Endothelial cell of umbilical vein (primary cell): ENCODE results near the gene PLLP. TPM values are rescaled to one million over a fixed set of nuclear protein-coding genes. Genes with fewer than 3 reads are reported as not detected.

Experiments
- BruUV-seq: library from RNA; stranded (reverse); fragments of 400-500 nt; replicated peaks from 2 replicates; lab custom pipeline; 2021; lab: Mats Ljungman, UMichigan
- CTCF ChIA-PET: fragments of 300-600, 350-600 bp; sonication (Branson Sonifier 250); formaldehyde crosslinking; loops from one replicate; lab custom pipeline; 2021; ENCODE audit warnings: antibody characterized with exemption, inconsistent platforms; lab: Charles Lee
- POLR2A ChIA-PET: fragments of 300-600, 350-600 bp; sonication (Branson Sonifier 250); formaldehyde crosslinking; loops from one replicate; lab custom pipeline; 2021; ENCODE audit warnings: antibody characterized with exemption, inconsistent platforms; lab: Charles Lee
- DNase-seq: peaks from one replicate; pipeline ENCODE4 v3.0.0-alpha.2; 2011; ENCODE audit warnings: low read depth, low spot score
- FAIRE-seq: peaks from 2 replicates; lab custom pipeline; 2011; peaks lifted over from hg19 to GRCh38; lab: Jason Lieb, UNC
- H2AFZ ChIP-seq: 2 replicates; pipeline ENCODE4 v1.6.0; 2012; ENCODE audit warnings: low read depth, low read length, control low read depth, inconsistent platforms
- H3K27ac ChIP-seq: 2 replicates; pipeline ENCODE4 v1.5.1; 2011; ENCODE audit warnings: low read depth, mild to moderate bottlenecking, control low read depth, low read length, moderate library complexity; ENCODE audit not compliant: insufficient read depth
- H3K27me3 ChIP-seq, 2 experiments: 2 replicates each; pipeline versions ENCODE4 v1.6.0 to v1.6.1; 2011; ENCODE audit warnings: low read length in 2 of 2, mixed read lengths in 1 of 2; ENCODE audit not compliant: control insufficient read depth in 2 of 2, insufficient read depth in 2 of 2
- H3K36me3 ChIP-seq, 2 experiments: 2 replicates in 1 of 2; 3 replicates in 1 of 2; pipeline ENCODE4 v1.5.1; 2011; ENCODE audit warnings: low read length in 2 of 2, mild to moderate bottlenecking in 1 of 2, moderate library complexity in 1 of 2; ENCODE audit not compliant: control insufficient read depth in 2 of 2, insufficient read depth in 2 of 2; ENCODE audit errors: extremely low read depth in 1 of 2
- H3K4me1 ChIP-seq: 3 replicates; pipeline ENCODE4 v1.5.1; 2011; ENCODE audit warnings: mild to moderate bottlenecking, low read length; ENCODE audit not compliant: control insufficient read depth, insufficient read depth; ENCODE audit errors: extremely low read depth
- H3K4me2 ChIP-seq: 2 replicates; pipeline ENCODE4 v1.6.1; 2011; ENCODE audit warnings: low read length, control low read depth, mixed read lengths; ENCODE audit not compliant: insufficient read depth
- H3K4me3 ChIP-seq, 3 experiments: fragments of 200-600 bp in 1 of 3; sonication (generic), shearing (Covaris generic) in 1 of 3; replicated peaks in 1 of 3; 2 replicates each; pipeline ENCODE4 v1.5.1; 2011 to 2016; ENCODE audit warnings: control low read depth in 3 of 3, low read length in 3 of 3, mild to moderate bottlenecking in 2 of 3, inconsistent platforms in 1 of 3, low read depth in 1 of 3, moderate library complexity in 1 of 3; ENCODE audit not compliant: insufficient read depth in 1 of 3
- H3K79me2 ChIP-seq: 2 replicates; pipeline ENCODE4 v1.6.0; 2012; ENCODE audit warnings: low read length, inconsistent platforms; ENCODE audit not compliant: control insufficient read depth, insufficient read depth
- H3K9ac ChIP-seq: replicated peaks from 2 replicates; pipeline ENCODE3; 2011; ENCODE audit warnings: low read length, control low read depth; ENCODE audit not compliant: insufficient read depth; ENCODE audit errors: extremely low read depth
- H3K9me1 ChIP-seq: replicated peaks from 3 replicates; pipeline ENCODE4 v1.6.0; 2011; ENCODE audit warnings: mild to moderate bottlenecking, low read length; ENCODE audit not compliant: control insufficient read depth, insufficient read depth; ENCODE audit errors: extremely low read depth
- H3K9me3 ChIP-seq: replicated peaks from 2 replicates; pipeline ENCODE4 v1.5.1; 2012; ENCODE audit warnings: low read length, inconsistent platforms; ENCODE audit not compliant: control insufficient read depth, insufficient read depth
- H4K20me1 ChIP-seq: replicated peaks from 2 replicates; pipeline ENCODE3; 2011; ENCODE audit warnings: mild to moderate bottlenecking, low read length; ENCODE audit not compliant: control insufficient read depth, insufficient read depth; ENCODE audit errors: extremely low read depth
- EZH2 ChIP-seq: IDR thresholded peaks from 2 replicates; pipeline ENCODE4 v1.6.1; 2012; ENCODE audit warnings: borderline replicate concordance, low read depth, mild to moderate bottlenecking, moderate library complexity, low read length, inconsistent platforms; ENCODE audit not compliant: severe bottlenecking
- FOS ChIP-seq: IDR thresholded peaks from 2 replicates; pipeline ENCODE4 v1.6.1; 2011; ENCODE audit warnings: mild to moderate bottlenecking, low read length, moderate library complexity, borderline replicate concordance; ENCODE audit not compliant: insufficient read depth
- GATA2 ChIP-seq: IDR thresholded peaks from 2 replicates; pipeline ENCODE4 v1.7.0; 2011; ENCODE audit warnings: low read depth, mild to moderate bottlenecking, moderate library complexity, mixed read lengths, low read length; ENCODE audit not compliant: insufficient read length, insufficient read depth
- JUN ChIP-seq: IDR thresholded peaks from 2 replicates; pipeline ENCODE4 v1.6.1; 2011; ENCODE audit warnings: borderline replicate concordance, low read depth; ENCODE audit not compliant: insufficient read length, insufficient read depth
- MAX ChIP-seq: IDR thresholded peaks from 2 replicates; pipeline ENCODE4 v1.6.1; 2011; ENCODE audit not compliant: insufficient read depth, insufficient read length
- MYC ChIP-seq: IDR thresholded peaks from one replicate; pipeline ENCODE4 v1.6.1; 2011; ENCODE audit warnings: mild to moderate bottlenecking, low read depth, low read length
- POLR2A ChIP-seq: IDR thresholded peaks from 2 replicates; pipeline ENCODE4 v1.6.1; 2012; ENCODE audit warnings: low read depth, mild to moderate bottlenecking, control low read depth, low read length
- POLR2AphosphoS5 ChIP-seq: IDR thresholded peaks from 2 replicates; pipeline ENCODE4 v1.6.1; 2012; ENCODE audit warnings: low read depth, mild to moderate bottlenecking, control low read depth, low read length, moderate library complexity; ENCODE audit not compliant: insufficient read depth
- dilution Hi-C: fragments of 300-500 bp; cut with MboI; formaldehyde crosslinking; loops from one replicate; pipeline ENCODE4 v1.15.0; 2019; ENCODE audit warnings: low sequenced_read_pairs; ENCODE audit not compliant: extremely low pct_ligation_motif_present
- intact Hi-C: fragments of 100-400 bp; cut with micrococcal nuclease; formaldehyde crosslinking; loops from one replicate; pipeline ENCODE4 v1.10.0; 2022
- polyA plus RNA-seq, 4 experiments: library from polyadenylated mRNA; depleted of rRNA in 3 of 4; stranded (reverse) in 3 of 4; unstranded in 1 of 4; fragments of >200 nt; gene quantifications; 2 replicates each; pipeline versions ENCODE4 v1.2.1 to v1.2.3, GENCODE V29; 2011 to 2012; ENCODE audit warnings: missing spikeins in 1 of 4
- total RNA-seq: library from RNA; stranded (reverse); gene quantifications from 2 replicates; pipeline ENCODE4 v1.2.3, GENCODE V29; 2021
- TF ChIP-seq, protein P1 (sequence below), 2 donors: IDR thresholded peaks; 1 replicate in 1 of 2; 2 replicates in 1 of 2; pipeline ENCODE4 v1.5.1; 2011; ENCODE audit warnings: low read length in 2 of 2, mild to moderate bottlenecking in 2 of 2, moderate library complexity in 2 of 2, control low read depth in 1 of 2, inconsistent platforms in 1 of 2, low read depth in 1 of 2; ENCODE audit not compliant: insufficient read depth in 1 of 2; ENCODE audit errors: extremely low read depth in 1 of 2

Gene PLLP
- total and polyA plus RNA-seq, 2 donors (not counting 3 experiments of a cell fraction or from before 2014, with no cell fraction given) = 4.4 to 14.4 TPM

DNA sequence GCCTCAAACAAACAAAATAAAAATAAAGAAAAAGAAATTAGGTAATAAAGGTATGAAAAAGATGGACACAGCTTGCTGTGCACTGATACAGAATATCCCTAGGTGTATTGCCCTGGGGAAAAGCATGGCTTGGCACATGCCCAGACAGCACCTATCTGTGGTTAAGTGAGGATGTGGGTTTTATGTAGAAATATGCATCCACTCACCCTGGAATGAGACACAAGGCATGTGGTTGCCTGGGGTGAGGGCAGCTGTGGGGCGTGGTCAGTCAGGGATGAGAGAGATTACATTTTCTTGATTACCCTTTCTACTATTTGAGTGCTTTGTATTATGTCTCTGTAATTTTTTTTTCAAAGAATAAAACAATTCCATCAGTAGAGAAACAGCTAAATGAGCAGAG, 6.9 kb downstream of the PLLP start:
- TF ChIP-seq MAX = no peak
- TF ChIP-seq POLR2A = no peak
- TF ChIP-seq FOS = no peak
- TF ChIP-seq GATA2 = no peak
- TF ChIP-seq JUN = no peak
- no peak for TF ChIP-seq EZH2
- TF ChIP-seq, protein P1, sequence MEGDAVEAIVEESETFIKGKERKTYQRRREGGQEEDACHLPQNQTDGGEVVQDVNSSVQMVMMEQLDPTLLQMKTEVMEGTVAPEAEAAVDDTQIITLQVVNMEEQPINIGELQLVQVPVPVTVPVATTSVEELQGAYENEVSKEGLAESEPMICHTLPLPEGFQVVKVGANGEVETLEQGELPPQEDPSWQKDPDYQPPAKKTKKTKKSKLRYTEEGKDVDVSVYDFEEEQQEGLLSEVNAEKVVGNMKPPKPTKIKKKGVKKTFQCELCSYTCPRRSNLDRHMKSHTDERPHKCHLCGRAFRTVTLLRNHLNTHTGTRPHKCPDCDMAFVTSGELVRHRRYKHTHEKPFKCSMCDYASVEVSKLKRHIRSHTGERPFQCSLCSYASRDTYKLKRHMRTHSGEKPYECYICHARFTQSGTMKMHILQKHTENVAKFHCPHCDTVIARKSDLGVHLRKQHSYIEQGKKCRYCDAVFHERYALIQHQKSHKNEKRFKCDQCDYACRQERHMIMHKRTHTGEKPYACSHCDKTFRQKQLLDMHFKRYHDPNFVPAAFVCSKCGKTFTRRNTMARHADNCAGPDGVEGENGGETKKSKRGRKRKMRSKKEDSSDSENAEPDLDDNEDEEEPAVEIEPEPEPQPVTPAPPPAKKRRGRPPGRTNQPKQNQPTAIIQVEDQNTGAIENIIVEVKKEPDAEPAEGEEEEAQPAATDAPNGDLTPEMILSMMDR (IDR thresholded peaks at IDR 0.05; ENCODE audit: extremely low read depth in 1 of 2, insufficient read depth in 1 of 2, low read depth in 1 of 2, low read length in 2 of 2) = no peak
- no peak for TF ChIP-seq POLR2AphosphoS5
- TF ChIP-seq MYC = no peak
- FAIRE-seq (no peak), DNase-seq (no peak)
- ChIA-PET CTCF (interaction anchor here (1.8 kb wide), 1 partner anchor 23 kb away, joined by 6 read pairs; no protein-coding TSS in a partner anchor), POLR2A (no interaction called here)
- Histone ChIP-seq H2AFZ (no peak overlapping the region), H3K9ac (no peak overlapping the region), H3K27me3 (no peaks in the 10 kb centered on the region), H3K27ac (no peak overlapping the region), H3K79me2 (no peaks in the 10 kb centered on the region), H3K4me2 (no peak overlapping the region), H3K9me3 (no peaks in the 10 kb centered on the region), H3K36me3 (no peaks in the 10 kb centered on the region), H3K4me1 (peaks cover 18% of the 10 kb centered on the region), H3K9me1 (no peaks in the 10 kb centered on the region), H4K20me1 (no peaks in the 10 kb centered on the region), H3K4me3 (no peak overlapping the region)
- BruUV-seq = no TSS peak
- dilution Hi-C loops (no loop called here), intact Hi-C loops (no loop called here)
